Pancreas (tissue), 10 donors: ENCODE results near the gene TP63. TPM values are rescaled to one million over a fixed set of nuclear protein-coding genes. Genes with fewer than 3 reads are reported as not detected.

Experiments
- ATAC-seq, 4 donors: fragments of 200-7000 bp; cut with Tn5 transposase; one replicate each; pipeline versions ENCODE4 v1.8.0 to v1.9.1; 2020; ENCODE audit warnings: mild to moderate bottlenecking in 4 of 4, moderate library complexity in 4 of 4
- DNase-seq, 6 donors: peaks; one replicate each; pipeline ENCODE4 v3.0.0-alpha.2; 2020
- FAIRE-seq: peaks from 2 replicates; lab custom pipeline; 2012; peaks lifted over from hg19 to GRCh38; lab: Jason Lieb, UNC
- H3K27ac ChIP-seq, 4 donors: fragments of 200-600 bp; sonication (generic); 1 replicate in 3 of 4; 2 replicates in 1 of 4; pipeline versions ENCODE4 v1.5.0 to v1.8.0; 2020
- H3K27me3 ChIP-seq, 4 donors: fragments of 200-600 bp; one replicate each; pipeline ENCODE4 v1.8.0; 2021
- H3K36me3 ChIP-seq, 3 donors: fragments of 200-600 bp; sonication (generic) in 1 of 3; one replicate each; pipeline versions ENCODE4 v1.5.0 to v1.8.0; 2020 to 2021
- H3K4me1 ChIP-seq, 3 donors: fragments of 200-600 bp; one replicate each; pipeline ENCODE4 v1.8.0; 2021
- H3K4me3 ChIP-seq, 4 donors: fragments of 200-600 bp; sonication (generic) in 2 of 4; one replicate each; pipeline versions ENCODE4 v1.5.0 to v1.8.0; 2020 to 2021
- H3K9me3 ChIP-seq, 4 donors: fragments of 200-600 bp; one replicate each; pipeline ENCODE4 v1.8.0; 2021
- CTCF ChIP-seq, 4 donors: fragments of 200-600 bp; sonication (generic) in 3 of 4; IDR thresholded peaks; one replicate each; pipeline versions ENCODE4 v1.5.0 to v1.8.0; 2021; ENCODE audit warnings: antibody characterized with exemption in 4 of 4
- WGBS, 2 donors: extraction: QIAGEN DNeasy Blood & Tissue Kit; methylation state at CpG; one replicate each; pipeline ENCODE4 v1.1.7; 2013; 5-methylcytosine and 5-hydroxymethylcytosine counted together
- intact Hi-C, 3 donors: fragments of 100-400 bp; cut with DNase I; formaldehyde crosslinking; loops; one replicate each; pipeline versions ENCODE4 v1.11.1 to v1.14.2; 2022
- polyA plus RNA-seq, 2 donors: library from polyadenylated mRNA; stranded (reverse); fragments of 200-250 nt; gene quantifications; one replicate each; pipeline ENCODE4 v1.2.3, GENCODE V29; 2013
- total RNA-seq, 6 donors: library from RNA; stranded (reverse); fragmentation: NEBNext Ultra II Directional in 4 of 6; extraction: Animal tissue kit (Norgen Biotek cat#: 25700) in 4 of 6; gene quantifications; one replicate each; pipeline versions ENCODE4 v1.2.1 to v1.2.4, GENCODE V29; 2021 to 2023
- donor health status: healthy with polysubstance abuse.
- donor health status: DM: no; HTN: no; CAD: no; lungs with moderate emphysema.
- donor health status: DM: no; HTN: no; CAD: no.
- donor health status: control.
- donor health status: control.
- donor health status: Bipolar disorder and iron deficiency.
- donor health status: DM: yes; HTN: yes; CAD: no.
- donor health status: DM: no; HTN: no; CAD: no.
- donor health status: DM: no; HTN: no; CAD: no.
- donor health status: DM: yes; HTN: yes; CAD: no.

Gene TP63
- total and polyA plus RNA-seq, 8 donors, result 0.02 to 0.47 (median 0.06) TPM; not detected in 3

DNA sequence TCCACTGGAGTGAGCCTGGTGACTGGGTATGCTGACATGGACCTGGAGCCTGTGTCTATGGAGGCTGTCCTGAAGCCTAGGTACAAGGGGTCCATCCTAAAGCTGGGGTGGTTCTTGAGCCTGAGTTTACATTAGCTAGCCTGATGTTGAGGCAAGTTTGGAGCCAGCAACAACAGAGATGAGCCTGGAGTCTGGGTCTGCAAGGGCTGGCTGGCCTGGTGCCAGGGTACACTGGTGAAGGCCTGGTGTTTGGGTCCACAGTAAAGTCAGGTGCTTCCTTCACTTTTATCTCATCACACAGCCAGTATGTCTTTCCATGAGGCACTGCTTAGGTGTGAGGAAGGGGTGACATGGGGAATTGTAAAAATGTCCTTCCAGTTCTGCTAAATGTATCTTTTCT lies 49.5 kb downstream of the TP63 start:
- FAIRE-seq (no peak), ATAC-seq (no peak), DNase-seq (peak in 2 of 6 donors; percentile 18 to 27)

DNA sequence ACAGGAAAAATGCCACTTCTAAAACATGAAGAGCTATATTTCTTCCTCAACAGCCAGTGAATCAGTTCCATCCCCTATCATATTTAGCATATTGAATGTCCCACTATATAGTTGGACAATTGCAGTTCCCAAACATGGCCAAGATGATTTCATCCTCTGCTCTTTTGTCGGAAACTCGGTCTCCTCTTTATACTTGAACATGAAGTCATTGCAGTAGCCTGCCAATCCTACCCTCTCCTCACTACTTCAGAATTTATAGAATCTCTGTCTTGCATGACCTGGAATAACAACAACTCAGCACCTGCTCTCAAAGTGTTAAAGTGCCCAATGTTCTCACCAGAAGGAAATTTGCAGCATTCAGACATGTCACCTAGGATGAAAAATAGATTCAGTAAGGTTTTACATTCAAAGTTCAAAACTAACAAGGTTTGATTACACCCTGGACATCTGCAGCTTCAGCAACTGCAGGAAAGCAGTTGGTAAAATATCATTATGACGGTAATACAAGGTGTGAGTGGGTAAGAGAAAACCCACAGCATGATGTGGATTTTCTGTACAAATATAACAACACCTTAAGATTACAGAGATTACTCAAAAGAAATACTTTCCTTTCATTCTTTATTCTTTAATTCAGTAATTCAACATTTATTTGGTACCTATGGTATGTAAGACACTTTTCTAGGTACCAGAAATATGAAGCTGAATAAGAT lies 52.5 kb downstream of the TP63 start:
- Histone ChIP-seq H3K36me3 (no peaks in the 10 kb centered on the region), H3K4me3 (no peak overlapping the region), H3K9me3 (no peaks in the 10 kb centered on the region), H3K4me1 (no peaks in the 10 kb centered on the region), H3K27me3 (no peaks in the 10 kb centered on the region), H3K27ac (no peak overlapping the region)
- TF ChIP-seq CTCF (IDR thresholded peaks at IDR 0.05), result no peak
- ATAC-seq (no peak), FAIRE-seq (no peak), DNase-seq (no peak)
- intact Hi-C loops, result no loop called here
- 60 to 61% methylated on average over 3 of the region's 3 CpGs for WGBS, 2 donors

More for the DNA sequence above, 49.5 kb downstream of the TP63 start:
- intact Hi-C loops, result no loop called here
- Histone ChIP-seq H3K36me3 (no peaks in the 10 kb centered on the region), H3K4me3 (no peak overlapping the region), H3K27me3 (no peaks in the 10 kb centered on the region), H3K4me1 (no peaks in the 10 kb centered on the region), H3K9me3 (no peaks in the 10 kb centered on the region), H3K27ac (no peak overlapping the region)
- TF ChIP-seq CTCF (IDR thresholded peaks at IDR 0.05), result no peak

DNA sequence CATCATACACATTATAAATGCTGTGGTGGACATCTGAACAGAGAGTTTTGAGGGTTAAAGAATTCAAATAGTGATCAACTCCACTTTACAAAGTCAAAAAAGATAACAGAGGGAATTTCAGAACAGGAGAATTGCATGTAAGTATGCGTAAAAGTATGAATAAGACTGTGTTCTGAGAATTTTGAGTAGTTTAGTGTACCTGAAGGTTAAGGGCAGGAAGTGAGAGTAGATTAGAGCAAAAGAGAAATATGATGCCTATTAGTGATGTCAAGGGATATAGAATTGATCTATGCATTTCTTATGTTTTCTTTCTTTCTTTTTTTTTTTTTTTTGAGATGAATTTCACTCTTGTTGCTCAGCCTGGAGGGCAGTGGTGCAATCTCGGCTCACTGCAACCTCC lies 53.1 kb downstream of the TP63 start:
- intact Hi-C loops, result no loop called here
- H3K9me3 ChIP-seq, result no peaks in the 10 kb centered on the region
- ATAC-seq (no peak), DNase-seq (no peak), FAIRE-seq (no peak)
- WGBS, 2 donors, result 65 to 67% methylated on average over 2 of the region's 2 CpGs
- no peaks in the 10 kb centered on the region for H3K27me3 ChIP-seq
- H3K4me1 ChIP-seq, result no peaks in the 10 kb centered on the region
- H3K36me3 ChIP-seq, result no peaks in the 10 kb centered on the region
- H3K27ac ChIP-seq, result no peak overlapping the region
- no peak overlapping the region for H3K4me3 ChIP-seq
- TF ChIP-seq CTCF (IDR thresholded peaks at IDR 0.05), result no peak

- WGBS, 2 donors, result 67 to 70% methylated on average over 1 of the region's 1 CpG
- intact Hi-C loops, result no loop called here
- Histone ChIP-seq H3K9me3 (no peaks in the 10 kb centered on the region), H3K27me3 (no peaks in the 10 kb centered on the region), H3K27ac (no peak overlapping the region), H3K4me1 (no peaks in the 10 kb centered on the region), H3K36me3 (no peaks in the 10 kb centered on the region), H3K4me3 (no peak overlapping the region)
- no peak for TF ChIP-seq CTCF (IDR thresholded peaks at IDR 0.05)
- FAIRE-seq (no peak), DNase-seq (no peak), ATAC-seq (no peak)
Measured at GRCh38 chr3:189685291-189685690, 54.1 kb downstream of the TP63 start.

- intact Hi-C loops, result no loop called here
- no peak overlapping the region for H3K27ac ChIP-seq
- H3K36me3 ChIP-seq, result no peaks in the 10 kb centered on the region
- no peaks in the 10 kb centered on the region for H3K4me1 ChIP-seq
- no peaks in the 10 kb centered on the region for H3K9me3 ChIP-seq
- DNase-seq (no peak), FAIRE-seq (no peak), ATAC-seq (no peak)
- TF ChIP-seq CTCF (IDR thresholded peaks at IDR 0.05), result no peak
- no peak overlapping the region for H3K4me3 ChIP-seq
- H3K27me3 ChIP-seq, result no peaks in the 10 kb centered on the region
- WGBS, 2 donors, result 50 to 51% methylated on average over 2 of the region's 2 CpGs
Measured at GRCh38 chr3:189685860-189686259, 54.7 kb downstream of the TP63 start.
